ENCODE measurements around the gene TIGD6. TPM values are rescaled to one million over a fixed set of nuclear protein-coding genes. Genes with fewer than 3 reads are reported as not detected.

The TIGD6 gene
- total RNA-seq, 4 donors from 2014 or later: 1.2 to 4.5 (median 2.7) TPM

GRCh38 chr5:150022681-150023080, 22.2 kb upstream of the TIGD6 start:
- no peak for TF ChIP-seq POLR2A (IDR thresholded peaks at IDR 0.05)
- TF ChIP-seq CTCF (IDR thresholded peaks at IDR 0.05): no peak
- Histone ChIP-seq H3K27ac (no peak overlapping the region), H3K4me1 (no peaks in the 10 kb centered on the region), H3K36me3 (peaks cover 0 to 86% (median 0%) of the 10 kb centered on the region in 3 donors), H3K4me3 (no peak overlapping the region), H3K9me3 (no peaks in the 10 kb centered on the region), H3K27me3 (no peaks in the 10 kb centered on the region)
- no peak for DNase-seq

- H3K4me3 ChIP-seq: no peak overlapping the region
- H3K27me3 ChIP-seq: no peaks in the 10 kb centered on the region
- H3K4me1 ChIP-seq: no peaks in the 10 kb centered on the region
- TF ChIP-seq POLR2A (IDR thresholded peaks at IDR 0.05) (no peak), CTCF (IDR thresholded peaks at IDR 0.05) (no peak)
- H3K9me3 ChIP-seq: no peaks in the 10 kb centered on the region
- peaks cover 0 to 80% (median 0%) of the 10 kb centered on the region in 3 donors for H3K36me3 ChIP-seq
- DNase-seq: no peak
- no peak overlapping the region for H3K27ac ChIP-seq
Measured at GRCh38 chr5:150022158-150022531, 21.7 kb upstream of the TIGD6 start.

- Histone ChIP-seq H3K36me3 (peaks cover 0 to 75% (median 0%) of the 10 kb centered on the region in 3 donors), H3K27ac (no peak overlapping the region)
Measured at GRCh38 chr5:150021491-150022157, 21.2 kb upstream of the TIGD6 start.

GRCh38 chr5:150020249-150020648, 19.8 kb upstream of the TIGD6 start:
- DNase-seq: no peak
- Histone ChIP-seq H3K9me3 (no peaks in the 10 kb centered on the region), H3K27me3 (no peaks in the 10 kb centered on the region), H3K36me3 (peaks cover 0 to 70% (median 0%) of the 10 kb centered on the region in 3 donors), H3K27ac (no peak overlapping the region), H3K4me1 (no peaks in the 10 kb centered on the region), H3K4me3 (no peak overlapping the region)
- TF ChIP-seq CTCF (IDR thresholded peaks at IDR 0.05) (no peak), POLR2A (IDR thresholded peaks at IDR 0.05) (no peak)

More at GRCh38 chr5:150021491-150022157, 21.2 kb upstream of the TIGD6 start:
- Histone ChIP-seq H3K9me3 (no peaks in the 10 kb centered on the region), H3K27me3 (no peaks in the 10 kb centered on the region), H3K4me3 (no peak overlapping the region), H3K4me1 (no peaks in the 10 kb centered on the region)
- no peak for DNase-seq
- no peak for TF ChIP-seq CTCF (IDR thresholded peaks at IDR 0.05)
- TF ChIP-seq POLR2A (IDR thresholded peaks at IDR 0.05): no peak

GRCh38 chr5:150017226-150018005, 17.0 kb upstream of the TIGD6 start:
- peaks cover 0 to 77% (median 6%) of the 10 kb centered on the region in 3 donors for H3K36me3 ChIP-seq

More at GRCh38 chr5:150017226-150018005, 17.0 kb upstream of the TIGD6 start:
- Histone ChIP-seq H3K27me3 (no peaks in the 10 kb centered on the region), H3K9me3 (no peaks in the 10 kb centered on the region), H3K4me1 (no peaks in the 10 kb centered on the region), H3K27ac (no peak overlapping the region), H3K4me3 (no peak overlapping the region)
- no peak for DNase-seq
- TF ChIP-seq POLR2A (IDR thresholded peaks at IDR 0.05) (no peak), CTCF (IDR thresholded peaks at IDR 0.05) (no peak)
